Adipocyte (in vitro differentiated cells): ENCODE data around the gene SORBS1.

Experiments used
- DNase-seq: peaks from one replicate; pipeline ENCODE4 v3.0.0-alpha.2; 2015; ENCODE audit warnings: low read depth
- H3K27me3 ChIP-seq: replicated peaks from 2 replicates; pipeline ENCODE4 v1.7.0; 2013; ENCODE audit warnings: mild to moderate bottlenecking, low read length, moderate library complexity; ENCODE audit not compliant: control insufficient read depth, insufficient read depth
- H3K36me3 ChIP-seq: 2 replicates; pipeline ENCODE4 v1.7.0; 2013; ENCODE audit warnings: low read length, mild to moderate bottlenecking, moderate library complexity; ENCODE audit not compliant: control insufficient read depth, insufficient read depth, severe bottlenecking
- H3K4me1 ChIP-seq: 2 replicates; pipeline ENCODE4 v1.7.0; 2013; ENCODE audit warnings: mild to moderate bottlenecking, low read length, moderate library complexity; ENCODE audit not compliant: control insufficient read depth, insufficient read depth
- H3K4me3 ChIP-seq: 2 replicates; pipeline ENCODE4 v1.7.0; 2013; ENCODE audit warnings: mild to moderate bottlenecking, low read length, moderate library complexity
- H3K9ac ChIP-seq: 2 replicates; pipeline ENCODE4 v1.7.0; 2013; ENCODE audit warnings: mild to moderate bottlenecking, low read length, moderate library complexity
- H3K9me3 ChIP-seq: 2 replicates; pipeline ENCODE4 v1.7.0; 2013; ENCODE audit warnings: mild to moderate bottlenecking, low read length, moderate library complexity; ENCODE audit not compliant: control insufficient read depth

Gene SORBS1

GRCh38 chr10:95537542-95537927 lies 23.6 kb downstream of the SORBS1 start:
- H3K27me3 ChIP-seq: peaks cover 6% of the 10 kb centered on the region
- H3K4me1 ChIP-seq: peaks cover 4% of the 10 kb centered on the region
- no peaks in the 10 kb centered on the region for H3K36me3 ChIP-seq
- no peak overlapping the region for H3K9ac ChIP-seq
- no peak overlapping the region for H3K4me3 ChIP-seq
- H3K9me3 ChIP-seq: no peaks in the 10 kb centered on the region
- no peak for DNase-seq

GRCh38 chr10:95536894-95537541 lies 24.2 kb downstream of the SORBS1 start:
- H3K36me3 ChIP-seq: no peaks in the 10 kb centered on the region
- H3K9ac ChIP-seq: no peak overlapping the region
- H3K4me3 ChIP-seq: no peak overlapping the region
- H3K27me3 ChIP-seq: peaks cover 6% of the 10 kb centered on the region
- no peaks in the 10 kb centered on the region for H3K4me1 ChIP-seq
- no peaks in the 10 kb centered on the region for H3K9me3 ChIP-seq
- DNase-seq: no peak

GRCh38 chr10:95536017-95536416 lies 25.2 kb downstream of the SORBS1 start:
- no peaks in the 10 kb centered on the region for H3K36me3 ChIP-seq
- DNase-seq: no peak
- H3K27me3 ChIP-seq: peaks cover 7% of the 10 kb centered on the region
- H3K4me3 ChIP-seq: no peak overlapping the region
- H3K9me3 ChIP-seq: no peaks in the 10 kb centered on the region
- H3K9ac ChIP-seq: no peak overlapping the region
- no peaks in the 10 kb centered on the region for H3K4me1 ChIP-seq

- no peak for DNase-seq
- Histone ChIP-seq H3K9me3 (no peaks in the 10 kb centered on the region), H3K36me3 (no peaks in the 10 kb centered on the region), H3K9ac (no peak overlapping the region), H3K4me3 (no peak overlapping the region), H3K4me1 (no peaks in the 10 kb centered on the region), H3K27me3 (peaks cover 7% of the 10 kb centered on the region)
Observed at GRCh38 chr10:95535526-95535925, 25.6 kb downstream of the SORBS1 start.

- Histone ChIP-seq H3K4me1 (peaks cover 5% of the 10 kb centered on the region), H3K9ac (no peak overlapping the region), H3K9me3 (peaks cover 4% of the 10 kb centered on the region), H3K4me3 (no peak overlapping the region), H3K27me3 (peaks cover 7% of the 10 kb centered on the region), H3K36me3 (no peaks in the 10 kb centered on the region)
- DNase-seq: no peak
Observed at GRCh38 chr10:95533590-95533989, 27.6 kb downstream of the SORBS1 start.

- DNase-seq: no peak
- H3K27me3 ChIP-seq: peaks cover 7% of the 10 kb centered on the region
- H3K4me3 ChIP-seq: no peak overlapping the region
- peaks cover 7% of the 10 kb centered on the region for H3K9me3 ChIP-seq
- no peaks in the 10 kb centered on the region for H3K36me3 ChIP-seq
- H3K4me1 ChIP-seq: peaks cover 5% of the 10 kb centered on the region
- H3K9ac ChIP-seq: no peak overlapping the region
Observed at GRCh38 chr10:95532536-95532935, 28.6 kb downstream of the SORBS1 start.

- peaks cover 7% of the 10 kb centered on the region for H3K27me3 ChIP-seq
- no peaks in the 10 kb centered on the region for H3K36me3 ChIP-seq
- DNase-seq: no peak
- H3K9ac ChIP-seq: no peak overlapping the region
- H3K9me3 ChIP-seq: peaks cover 7% of the 10 kb centered on the region
- peaks cover 5% of the 10 kb centered on the region for H3K4me1 ChIP-seq
- no peak overlapping the region for H3K4me3 ChIP-seq
Observed at GRCh38 chr10:95531994-95532399, 29.2 kb downstream of the SORBS1 start.

GRCh38 chr10:95531058-95531809 lies 29.9 kb downstream of the SORBS1 start:
- no peak overlapping the region for H3K4me3 ChIP-seq
- DNase-seq: no peak
- H3K9me3 ChIP-seq: peaks cover 7% of the 10 kb centered on the region
- H3K4me1 ChIP-seq: peaks cover 5% of the 10 kb centered on the region
- H3K9ac ChIP-seq: no peak overlapping the region
- H3K36me3 ChIP-seq: no peaks in the 10 kb centered on the region
- peaks cover 7% of the 10 kb centered on the region for H3K27me3 ChIP-seq

- H3K36me3 ChIP-seq: no peaks in the 10 kb centered on the region
- H3K9ac ChIP-seq: no peak overlapping the region
- no peak overlapping the region for H3K4me3 ChIP-seq
- H3K9me3 ChIP-seq: peaks cover 7% of the 10 kb centered on the region
- peaks cover 5% of the 10 kb centered on the region for H3K4me1 ChIP-seq
- no peak for DNase-seq
- H3K27me3 ChIP-seq: peaks cover 7% of the 10 kb centered on the region
Observed at GRCh38 chr10:95530561-95530960, 30.6 kb downstream of the SORBS1 start.

- H3K9me3 ChIP-seq: peaks cover 7% of the 10 kb centered on the region
- no peak for DNase-seq
- no peaks in the 10 kb centered on the region for H3K36me3 ChIP-seq
- H3K27me3 ChIP-seq: peaks cover 7% of the 10 kb centered on the region
- H3K4me3 ChIP-seq: no peak overlapping the region
- H3K4me1 ChIP-seq: peaks cover 5% of the 10 kb centered on the region
- H3K9ac ChIP-seq: no peak overlapping the region
Observed at GRCh38 chr10:95530029-95530428, 31.1 kb downstream of the SORBS1 start.

- DNase-seq: no peak
- Histone ChIP-seq H3K27me3 (peaks cover 6% of the 10 kb centered on the region), H3K4me1 (peaks cover 5% of the 10 kb centered on the region)
Observed at GRCh38 chr10:95526044-95526443, 35.1 kb downstream of the SORBS1 start.

More at GRCh38 chr10:95526044-95526443, 35.1 kb downstream of the SORBS1 start:
- H3K9ac ChIP-seq: no peak overlapping the region
- no peak overlapping the region for H3K4me3 ChIP-seq
- peaks cover 7% of the 10 kb centered on the region for H3K9me3 ChIP-seq
- H3K36me3 ChIP-seq: no peaks in the 10 kb centered on the region
